Uterus (tissue), 2 donors: ENCODE data around the gene SLC6A19.

Experiments
- POLR2A ChIP-seq, 2 donors: fragments of 450-650 bp; IDR thresholded peaks; one replicate each; pipeline ENCODE4 v1.6.1; 2016; ENCODE audit warnings: antibody characterized with exemption in 2 of 2, mild to moderate bottlenecking in 1 of 2, moderate library complexity in 1 of 2
- TF ChIP-seq, protein P1 (sequence below), 4 experiments: fragments of 200-600 bp in 2 of 4; fragments of 450-650 bp in 2 of 4; sonication (generic) in 2 of 4; IDR thresholded peaks; one replicate each; pipeline ENCODE4 v1.5.1; 2016 to 2019; ENCODE audit warnings: antibody characterized with exemption in 4 of 4, mild to moderate bottlenecking in 2 of 4, moderate library complexity in 1 of 4

DNA sequence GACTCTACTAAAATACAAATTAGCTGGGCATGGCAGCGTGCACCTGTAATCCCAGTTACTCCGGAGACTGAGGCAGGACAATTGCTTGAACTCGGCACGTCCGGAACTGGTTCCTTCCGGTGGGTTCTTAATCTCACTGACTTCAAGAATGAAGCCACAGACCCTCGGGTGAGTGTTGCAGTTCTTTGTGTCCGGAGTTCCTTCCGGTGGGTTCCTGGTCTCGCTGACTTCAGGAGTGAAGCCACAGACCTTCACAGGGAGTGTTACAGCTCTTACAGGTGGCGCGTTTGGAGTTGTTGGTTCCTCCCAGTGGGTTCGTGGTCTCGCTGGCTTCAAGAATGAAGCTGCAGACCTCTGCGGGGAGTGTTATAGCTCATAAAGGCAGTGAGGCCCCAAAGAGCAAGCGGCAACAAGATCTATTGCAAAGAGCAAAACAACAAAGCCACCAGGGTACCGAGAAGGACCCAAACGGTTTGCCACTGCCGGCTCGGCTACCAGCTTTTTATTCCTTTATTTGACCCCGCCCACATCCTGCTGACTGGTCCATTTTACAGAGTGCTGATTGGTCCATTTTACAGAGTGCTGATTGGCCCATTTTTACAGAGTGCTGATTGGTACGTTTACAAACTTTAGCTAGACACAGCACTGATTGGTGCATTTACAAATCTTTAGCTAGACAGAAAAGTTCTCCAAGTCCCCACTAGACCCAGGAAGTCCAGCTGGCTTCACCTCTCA, 28.6 kb upstream of the SLC6A19 start:
- TF ChIP-seq, protein P1, sequence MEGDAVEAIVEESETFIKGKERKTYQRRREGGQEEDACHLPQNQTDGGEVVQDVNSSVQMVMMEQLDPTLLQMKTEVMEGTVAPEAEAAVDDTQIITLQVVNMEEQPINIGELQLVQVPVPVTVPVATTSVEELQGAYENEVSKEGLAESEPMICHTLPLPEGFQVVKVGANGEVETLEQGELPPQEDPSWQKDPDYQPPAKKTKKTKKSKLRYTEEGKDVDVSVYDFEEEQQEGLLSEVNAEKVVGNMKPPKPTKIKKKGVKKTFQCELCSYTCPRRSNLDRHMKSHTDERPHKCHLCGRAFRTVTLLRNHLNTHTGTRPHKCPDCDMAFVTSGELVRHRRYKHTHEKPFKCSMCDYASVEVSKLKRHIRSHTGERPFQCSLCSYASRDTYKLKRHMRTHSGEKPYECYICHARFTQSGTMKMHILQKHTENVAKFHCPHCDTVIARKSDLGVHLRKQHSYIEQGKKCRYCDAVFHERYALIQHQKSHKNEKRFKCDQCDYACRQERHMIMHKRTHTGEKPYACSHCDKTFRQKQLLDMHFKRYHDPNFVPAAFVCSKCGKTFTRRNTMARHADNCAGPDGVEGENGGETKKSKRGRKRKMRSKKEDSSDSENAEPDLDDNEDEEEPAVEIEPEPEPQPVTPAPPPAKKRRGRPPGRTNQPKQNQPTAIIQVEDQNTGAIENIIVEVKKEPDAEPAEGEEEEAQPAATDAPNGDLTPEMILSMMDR (IDR thresholded peaks at IDR 0.05): no peak
- TF ChIP-seq POLR2A (IDR thresholded peaks at IDR 0.05): no peak
